ENCODE measurements around the gene HS6ST3. TPM values are rescaled to one million over a fixed set of nuclear protein-coding genes. Genes with fewer than 3 reads are reported as not detected.

Gene HS6ST3
- polyA plus RNA-seq, 1 donor from 2014 or later, result not detected

DNA sequence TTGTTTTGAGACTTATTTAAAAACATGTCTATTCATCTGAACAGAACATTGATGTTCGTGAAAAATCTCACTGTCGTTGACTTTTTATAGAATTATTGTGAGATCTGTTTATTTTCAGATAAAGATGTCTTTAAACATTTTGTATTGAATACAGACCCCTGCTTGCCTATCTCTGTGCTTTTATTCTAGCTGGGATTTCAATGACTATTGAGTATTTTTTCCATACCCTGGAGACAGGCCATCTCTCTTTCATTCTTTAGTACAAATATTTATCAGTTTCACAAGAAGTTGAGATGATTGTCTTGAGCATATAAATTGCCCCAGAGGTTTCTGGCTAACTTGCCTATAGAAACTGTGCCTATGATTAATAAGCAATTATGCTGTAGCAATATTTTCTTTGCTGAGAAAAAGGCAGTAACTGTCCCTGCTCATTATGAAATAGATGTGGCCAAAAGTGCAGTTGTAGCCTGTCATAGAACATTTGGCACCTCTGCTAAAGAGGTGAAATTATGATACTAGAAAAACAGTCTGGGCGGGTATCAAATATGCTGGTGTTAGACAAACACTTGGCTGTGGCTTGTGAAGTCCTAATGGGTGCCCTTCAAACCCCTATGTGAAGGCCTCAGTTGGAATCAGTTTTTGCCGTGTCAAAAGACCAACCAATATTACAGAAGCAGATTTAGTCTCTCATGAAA lies 360.6 kb downstream of the HS6ST3 start:
- Mint-ChIP-seq H3K4me3 (no peak overlapping the region), H3K27ac (peak overlapping the region in 1 of 3 donors; percentile 4), H3K36me3 (no peaks in the 10 kb centered on the region), H3K4me1 (peaks cover 0 to 2% (median 0%) of the 10 kb centered on the region in 3 donors), H3K9me3 (peaks cover 0 to 3% (median 2%) of the 10 kb centered on the region in 3 donors), H3K27me3 (no peaks in the 10 kb centered on the region)

DNA sequence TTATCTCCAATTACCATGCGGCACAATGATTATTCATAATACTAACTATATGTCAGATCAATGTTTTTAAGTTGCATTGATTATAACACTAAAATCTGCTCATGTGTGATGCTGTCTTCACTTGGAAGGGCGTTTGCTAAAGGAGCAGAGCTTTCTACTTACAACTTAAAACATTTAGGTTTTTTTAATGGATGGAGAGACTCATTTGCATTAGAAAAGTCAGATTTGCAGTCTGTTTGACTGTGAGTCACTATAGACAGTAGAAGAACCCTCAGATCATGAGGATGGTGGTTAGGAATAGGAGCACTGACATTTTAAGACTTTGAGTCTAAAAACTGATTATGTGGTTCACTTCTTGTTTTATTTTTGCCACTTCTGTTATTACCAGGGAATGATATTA lies 364.6 kb downstream of the HS6ST3 start:
- Mint-ChIP-seq H3K27ac (no peak overlapping the region), H3K9me3 (no peaks in the 10 kb centered on the region), H3K27me3 (no peaks in the 10 kb centered on the region), H3K36me3 (no peaks in the 10 kb centered on the region), H3K4me3 (no peak overlapping the region), H3K4me1 (no peaks in the 10 kb centered on the region)

DNA sequence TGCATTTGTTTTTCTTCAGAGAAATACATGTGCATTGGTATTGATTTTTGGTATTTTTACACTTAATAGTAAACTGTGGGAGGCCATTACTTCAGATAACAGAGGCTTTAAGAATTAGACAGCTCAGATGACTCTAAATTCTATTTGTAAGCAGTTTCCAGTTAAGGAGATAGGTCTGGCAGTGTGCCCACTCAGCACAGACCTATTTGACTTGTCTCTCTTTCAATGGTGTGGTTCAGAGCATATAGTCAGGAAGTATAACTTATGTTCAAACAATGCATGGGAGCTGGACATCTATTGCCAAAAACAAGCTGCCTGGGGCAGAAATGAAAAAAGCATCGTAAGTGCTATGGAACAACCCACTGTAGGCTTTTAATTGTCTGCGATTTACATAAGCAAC lies 370.7 kb downstream of the HS6ST3 start:
- no peak overlapping the region for H3K4me3 Mint-ChIP-seq
- peaks cover 1 to 5% (median 4%) of the 10 kb centered on the region in 3 donors for H3K9me3 Mint-ChIP-seq
- H3K27me3 Mint-ChIP-seq, result no peaks in the 10 kb centered on the region
- no peaks in the 10 kb centered on the region for H3K4me1 Mint-ChIP-seq
- H3K36me3 Mint-ChIP-seq, result no peaks in the 10 kb centered on the region
- no peak overlapping the region for H3K27ac Mint-ChIP-seq

DNA sequence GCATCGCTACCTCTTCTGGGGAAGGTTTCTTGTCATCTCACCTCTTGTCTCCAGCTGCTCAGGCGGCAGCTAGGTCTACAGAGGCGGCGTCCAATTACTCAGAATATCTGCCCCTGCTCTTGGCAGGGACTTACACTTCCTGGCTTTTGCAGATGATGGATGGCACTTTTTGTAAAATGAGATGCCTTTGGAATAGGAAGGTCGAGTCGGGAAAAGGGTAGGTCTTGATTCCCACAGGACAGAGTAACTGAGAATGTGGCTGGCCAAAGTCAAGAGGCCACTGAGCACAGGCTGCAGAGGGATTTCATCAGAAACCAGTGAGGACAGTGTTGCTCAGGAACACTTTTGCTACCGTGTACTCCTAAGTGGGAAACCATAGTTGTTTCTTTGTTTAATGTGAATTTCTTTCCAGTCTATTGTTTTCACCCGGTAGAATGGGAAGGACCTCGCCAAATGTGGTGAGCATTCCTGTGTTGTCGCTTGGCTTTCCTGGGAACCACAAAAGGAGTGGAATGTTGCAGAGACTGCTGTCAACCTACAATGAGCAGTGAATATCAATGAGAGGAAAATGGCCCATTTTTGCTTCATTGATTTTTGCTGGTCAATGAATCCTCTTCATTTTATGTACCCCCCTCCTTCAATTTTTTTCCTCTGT lies 383.7 kb downstream of the HS6ST3 start:
- Mint-ChIP-seq H3K9me3 (peaks cover 0 to 5% (median 1%) of the 10 kb centered on the region in 3 donors), H3K27ac (no peak overlapping the region), H3K4me1 (peaks cover 0 to 2% (median 0%) of the 10 kb centered on the region in 3 donors), H3K4me3 (no peak overlapping the region), H3K36me3 (peaks cover 3% of the 10 kb centered on the region), H3K27me3 (no peaks in the 10 kb centered on the region)

DNA sequence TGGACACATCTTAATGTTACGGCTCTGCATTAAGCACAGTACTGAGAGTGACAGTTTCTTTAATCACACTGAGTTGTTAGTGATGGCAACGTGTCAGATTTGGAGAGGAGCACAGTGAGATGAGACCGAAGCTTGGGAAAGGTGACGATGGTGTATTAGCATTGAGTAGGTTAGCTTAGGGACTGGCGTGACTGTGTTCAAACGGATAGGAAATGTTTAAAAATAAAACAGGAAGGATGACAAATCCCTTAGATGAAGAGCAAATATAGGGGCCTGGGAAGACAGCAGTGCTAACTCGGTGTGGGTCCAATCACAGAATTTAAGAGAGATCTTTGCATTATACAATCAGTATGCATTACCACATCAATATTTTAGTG lies 384.3 kb downstream of the HS6ST3 start:
- Mint-ChIP-seq H3K36me3 (peaks cover 3% of the 10 kb centered on the region), H3K27ac (no peak overlapping the region), H3K4me1 (peaks cover 0 to 2% (median 0%) of the 10 kb centered on the region in 3 donors), H3K4me3 (no peak overlapping the region), H3K9me3 (peaks cover 0 to 5% (median 1%) of the 10 kb centered on the region in 3 donors), H3K27me3 (no peaks in the 10 kb centered on the region)

DNA sequence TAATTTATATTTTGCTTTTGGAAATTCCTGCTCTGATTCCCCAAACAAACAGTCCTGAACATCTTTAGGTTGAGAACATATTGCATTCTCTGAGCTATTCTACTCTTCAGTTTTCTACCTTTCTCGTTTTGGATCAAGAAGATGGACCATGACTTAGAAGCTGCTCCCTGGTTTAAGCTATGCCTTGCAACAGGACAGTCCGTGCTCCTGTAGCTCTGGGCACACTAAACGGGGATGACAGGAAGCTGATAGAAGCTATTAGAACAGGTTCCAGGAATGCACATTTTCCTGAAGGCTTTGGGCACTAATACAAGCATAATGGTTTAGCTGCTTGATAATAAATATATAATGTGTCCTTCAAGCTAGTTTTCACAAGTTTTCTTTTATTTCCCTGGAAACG lies 385.2 kb downstream of the HS6ST3 start:
- Mint-ChIP-seq H3K27me3 (no peaks in the 10 kb centered on the region), H3K9me3 (peaks cover 0 to 5% (median 3%) of the 10 kb centered on the region in 3 donors), H3K27ac (no peak overlapping the region), H3K36me3 (peaks cover 3% of the 10 kb centered on the region), H3K4me1 (peaks cover 0 to 2% (median 0%) of the 10 kb centered on the region in 3 donors), H3K4me3 (no peak overlapping the region)

DNA sequence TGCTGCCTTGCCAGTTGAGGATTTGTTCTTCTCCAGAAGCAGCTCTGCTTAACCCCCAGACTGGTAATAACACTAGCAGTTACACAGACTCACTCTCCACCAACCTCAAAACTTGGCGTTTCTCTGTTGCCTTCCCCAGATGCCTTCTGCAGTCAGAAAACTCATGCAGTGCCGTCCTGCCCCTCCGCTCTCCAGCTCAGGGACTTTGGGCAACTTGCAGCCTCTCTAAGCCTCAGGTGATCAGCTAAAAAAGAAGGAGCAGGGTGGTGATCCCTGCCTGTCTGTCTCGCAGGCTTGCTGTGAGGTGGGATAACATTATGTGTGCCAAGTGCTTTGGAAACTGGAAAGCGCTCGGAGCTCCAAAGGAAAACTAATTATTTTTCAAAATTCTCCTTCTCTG lies 391.6 kb downstream of the HS6ST3 start:
- Mint-ChIP-seq H3K27me3 (no peaks in the 10 kb centered on the region), H3K27ac (no peak overlapping the region), H3K4me1 (peaks cover 0 to under 1% (median 0%) of the 10 kb centered on the region in 3 donors), H3K9me3 (peaks cover 0 to 11% (median 2%) of the 10 kb centered on the region in 3 donors), H3K4me3 (no peak overlapping the region), H3K36me3 (no peaks in the 10 kb centered on the region)

DNA sequence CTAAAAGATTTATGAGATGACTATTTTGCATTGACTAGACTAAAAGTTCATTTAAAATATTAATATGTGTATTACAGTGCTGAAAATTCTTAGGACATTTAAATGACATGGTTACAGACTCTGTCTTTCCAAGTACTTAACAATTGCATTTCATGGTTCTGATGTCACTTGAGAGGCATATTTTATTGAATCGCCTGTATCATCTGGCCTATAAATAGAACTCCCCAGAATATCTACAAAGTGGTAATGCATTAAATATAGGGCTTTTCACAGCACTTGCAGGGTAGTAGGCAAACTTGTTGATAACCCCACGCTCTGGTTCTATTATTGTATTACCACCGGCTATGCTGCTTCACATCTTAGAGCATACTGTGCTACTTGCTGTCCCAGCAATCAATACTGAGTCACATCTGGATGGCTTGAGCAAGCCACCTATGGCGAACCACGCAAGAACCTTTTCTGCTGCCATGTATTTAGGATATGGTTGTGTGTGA lies 400.6 kb downstream of the HS6ST3 start:
- Mint-ChIP-seq H3K27me3 (no peaks in the 10 kb centered on the region), H3K9me3 (peaks cover 2 to 6% (median 6%) of the 10 kb centered on the region in 3 donors), H3K4me3 (no peak overlapping the region), H3K36me3 (no peaks in the 10 kb centered on the region), H3K27ac (no peak overlapping the region), H3K4me1 (no peaks in the 10 kb centered on the region)

DNA sequence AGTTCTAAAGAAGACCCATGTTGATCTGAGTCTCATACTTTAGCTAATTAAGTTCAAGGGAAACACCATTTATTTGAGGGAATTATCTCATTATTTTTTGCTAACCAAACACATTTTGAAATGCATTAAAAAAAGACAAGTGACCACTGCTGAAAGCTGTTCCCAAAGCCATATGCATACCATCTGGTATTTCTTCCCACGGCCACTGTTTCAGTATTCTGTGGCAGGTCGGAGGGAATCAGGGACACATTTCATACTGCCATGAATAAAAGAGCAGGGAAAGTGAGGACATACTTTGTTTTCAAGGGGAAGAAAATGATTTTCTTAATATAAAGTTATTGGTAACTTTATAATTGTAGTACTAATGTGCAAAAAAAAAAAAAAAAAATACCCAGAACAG lies 401.2 kb downstream of the HS6ST3 start:
- Mint-ChIP-seq H3K9me3 (peaks cover 2 to 6% (median 6%) of the 10 kb centered on the region in 3 donors), H3K36me3 (no peaks in the 10 kb centered on the region), H3K27ac (no peak overlapping the region), H3K27me3 (no peaks in the 10 kb centered on the region), H3K4me3 (no peak overlapping the region), H3K4me1 (no peaks in the 10 kb centered on the region)

DNA sequence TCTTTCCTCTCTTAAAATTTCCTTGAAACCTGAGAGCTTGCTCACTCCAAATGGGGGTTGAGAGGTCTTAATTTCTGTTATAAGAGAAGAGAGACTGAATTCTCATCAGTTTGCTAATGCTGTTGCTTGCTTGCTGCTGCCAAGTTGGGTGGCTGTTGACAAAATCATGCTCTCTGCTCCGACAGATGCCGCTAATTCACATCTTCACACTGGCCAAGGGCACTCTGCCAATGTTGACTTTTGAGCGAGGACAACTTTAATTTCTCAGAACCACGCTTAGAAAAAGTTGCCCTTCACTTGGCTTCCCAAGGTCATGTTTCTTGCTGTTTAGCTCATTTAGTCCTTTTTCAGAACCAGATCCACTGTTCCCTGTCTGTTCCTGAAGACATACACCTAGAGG lies 402.9 kb downstream of the HS6ST3 start:
- H3K4me1 Mint-ChIP-seq, result no peaks in the 10 kb centered on the region
- no peak overlapping the region for H3K4me3 Mint-ChIP-seq
- no peaks in the 10 kb centered on the region for H3K36me3 Mint-ChIP-seq
- H3K27ac Mint-ChIP-seq, result no peak overlapping the region
- H3K27me3 Mint-ChIP-seq, result no peaks in the 10 kb centered on the region
- peaks cover 2 to 21% (median 6%) of the 10 kb centered on the region in 3 donors for H3K9me3 Mint-ChIP-seq

DNA sequence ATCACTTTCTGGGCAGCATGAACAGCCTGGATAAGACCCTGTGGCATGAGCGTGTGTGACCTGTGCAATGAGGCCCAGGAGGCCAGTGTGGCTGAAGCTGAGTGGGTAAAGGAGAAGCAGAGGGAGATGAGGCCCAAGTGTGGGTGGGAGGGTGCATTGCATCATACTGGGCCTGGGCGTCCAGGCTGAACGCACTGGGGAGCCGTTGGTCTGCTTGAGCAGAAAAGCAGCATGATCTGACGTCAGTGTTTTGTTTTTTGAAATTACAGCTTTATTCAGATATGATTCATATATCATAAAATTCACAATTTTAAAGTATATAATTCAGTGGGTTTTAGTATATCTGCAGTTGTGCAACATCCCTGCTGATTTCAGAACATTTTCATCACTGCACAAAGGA lies 409.7 kb downstream of the HS6ST3 start:
- Mint-ChIP-seq H3K36me3 (no peaks in the 10 kb centered on the region), H3K27me3 (no peaks in the 10 kb centered on the region), H3K4me3 (no peak overlapping the region), H3K9me3 (peaks cover 1 to 23% (median 2%) of the 10 kb centered on the region in 3 donors), H3K4me1 (peaks cover 0 to 1% (median 0%) of the 10 kb centered on the region in 3 donors), H3K27ac (no peak overlapping the region)

DNA sequence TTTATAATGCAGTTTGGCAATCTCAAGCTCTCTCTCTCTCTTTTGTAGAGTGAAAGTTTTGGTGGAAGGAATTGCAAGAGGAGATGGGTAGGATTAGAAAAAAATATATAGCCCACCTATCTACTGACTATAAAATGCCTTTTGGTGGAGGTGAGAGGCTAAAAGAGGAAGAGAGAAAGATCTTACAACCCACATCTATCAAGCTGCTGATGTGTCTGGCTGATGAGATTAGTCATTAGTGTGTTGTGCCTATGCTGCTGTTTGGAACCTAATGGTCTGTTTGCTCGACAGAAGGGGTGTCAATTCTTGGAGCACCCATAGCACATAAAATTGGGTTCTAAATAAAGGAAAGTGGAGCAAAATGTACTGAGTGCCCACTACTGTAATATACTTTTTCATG lies 411.0 kb downstream of the HS6ST3 start:
- Mint-ChIP-seq H3K4me3 (no peak overlapping the region), H3K27ac (no peak overlapping the region), H3K36me3 (no peaks in the 10 kb centered on the region), H3K4me1 (peaks cover 0 to 1% (median 0%) of the 10 kb centered on the region in 3 donors), H3K27me3 (no peaks in the 10 kb centered on the region), H3K9me3 (peaks cover 0 to 23% (median 1%) of the 10 kb centered on the region in 3 donors)

DNA sequence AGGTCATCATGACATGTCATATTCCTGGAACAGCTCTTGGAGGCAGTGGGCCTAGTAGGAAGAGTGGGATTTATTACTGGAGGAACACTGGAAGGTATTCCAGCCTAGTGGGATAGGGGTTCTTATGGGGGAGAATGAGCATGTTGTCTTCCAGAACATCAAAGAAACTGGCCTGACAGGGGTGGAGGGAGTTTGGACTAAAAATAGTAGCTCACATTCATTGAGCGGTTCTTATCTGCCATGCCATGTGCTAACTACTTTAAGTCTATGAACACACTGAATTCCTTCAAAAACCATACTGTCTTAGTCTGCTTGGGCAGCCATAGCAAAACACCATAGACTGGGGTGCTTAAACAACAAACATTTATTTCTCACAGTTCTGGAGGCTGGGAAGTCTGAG lies 413.6 kb downstream of the HS6ST3 start:
- Mint-ChIP-seq H3K9me3 (peaks cover 0 to 9% (median 1%) of the 10 kb centered on the region in 3 donors), H3K4me1 (peaks cover 0 to 1% (median 0%) of the 10 kb centered on the region in 3 donors), H3K36me3 (no peaks in the 10 kb centered on the region), H3K27ac (no peak overlapping the region), H3K4me3 (no peak overlapping the region), H3K27me3 (no peaks in the 10 kb centered on the region)

DNA sequence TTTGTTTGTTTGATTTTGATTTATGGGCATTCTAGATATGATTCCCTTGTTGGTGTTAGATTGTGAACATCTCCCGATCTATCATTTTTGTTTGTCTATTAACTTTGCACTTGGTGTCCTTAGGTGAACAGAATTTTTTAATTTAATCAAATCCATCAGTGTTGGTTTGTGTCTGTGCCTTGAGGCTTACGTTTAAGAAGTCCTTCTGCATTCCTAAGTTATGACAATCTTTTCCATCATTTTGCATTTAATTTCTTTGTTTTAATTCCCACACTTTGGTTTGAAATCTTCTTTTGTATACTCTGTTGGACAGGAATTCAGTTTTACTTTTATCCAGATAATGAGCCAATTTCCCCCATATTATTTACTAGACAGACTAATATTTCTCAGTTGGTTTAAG lies 421.7 kb downstream of the HS6ST3 start:
- Mint-ChIP-seq H3K4me1 (no peaks in the 10 kb centered on the region), H3K4me3 (no peak overlapping the region), H3K27me3 (no peaks in the 10 kb centered on the region), H3K9me3 (no peaks in the 10 kb centered on the region), H3K27ac (no peak overlapping the region), H3K36me3 (no peaks in the 10 kb centered on the region)

DNA sequence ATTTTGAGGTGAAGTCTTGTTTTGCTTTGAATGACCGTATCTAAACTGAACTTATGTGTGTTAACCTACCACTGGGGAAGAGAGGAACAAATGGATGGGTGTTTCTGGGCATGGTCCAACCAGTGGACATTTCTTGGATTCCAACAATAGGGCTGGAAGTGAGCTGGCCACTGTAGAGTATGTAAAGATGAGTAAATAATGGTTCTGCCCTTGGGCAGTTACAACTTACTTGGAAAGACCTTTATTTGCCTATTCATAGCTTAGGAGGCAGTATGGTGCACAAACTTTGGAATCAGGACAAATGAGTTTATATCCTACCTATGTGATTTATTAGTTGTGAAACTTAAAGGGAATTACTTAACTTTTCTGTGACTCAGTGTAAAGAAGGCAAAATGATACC lies 429.5 kb downstream of the HS6ST3 start:
- Mint-ChIP-seq H3K27me3 (no peaks in the 10 kb centered on the region), H3K4me3 (peak overlapping the region in 1 of 4 donors; percentile 5), H3K4me1 (no peaks in the 10 kb centered on the region), H3K9me3 (no peaks in the 10 kb centered on the region), H3K36me3 (no peaks in the 10 kb centered on the region), H3K27ac (no peak overlapping the region)

All from IgD-negative memory B cell (primary cell).